Stimulated activated CD4-positive, alpha-beta T cell treated with anti-CD3 and anti-CD28 coated beads, Interleukin-1b, Interleukin-23, amount 100 ng/mL, for 1 hour (primary cell): ENCODE results near the gene SORCS2.

ENCODE experiments used
- DNase-seq, 2 donors: peaks; one replicate each; pipeline ENCODE4 v3.0.0-alpha.2; 2020; ENCODE audit warnings: low read depth in 2 of 2

Gene SORCS2

GRCh38 chr4:7186031-7186430 is 6.3 kb upstream of the SORCS2 start:
- DNase-seq, result no peak

GRCh38 chr4:7186516-7187167 is 5.7 kb upstream of the SORCS2 start:
- DNase-seq, result no peak

GRCh38 chr4:7187168-7187535 is 5.2 kb upstream of the SORCS2 start:
- DNase-seq, result no peak

GRCh38 chr4:7187691-7188090 is 4.6 kb upstream of the SORCS2 start:
- DNase-seq, result no peak

GRCh38 chr4:7189066-7189465 is 3.3 kb upstream of the SORCS2 start:
- no peak for DNase-seq

GRCh38 chr4:7189475-7190277 is 2.7 kb upstream of the SORCS2 start:
- no peak for DNase-seq

GRCh38 chr4:7190278-7190594 is 2.1 kb upstream of the SORCS2 start:
- no peak for DNase-seq

- DNase-seq, result no peak
These were observed 1.4 kb upstream of the SORCS2 start for GRCh38 chr4:7190691-7191545.

- DNase-seq, result no peak
These were observed 639 bp upstream of the SORCS2 start for GRCh38 chr4:7191546-7192251.

- no peak for DNase-seq
These were observed 956 bp downstream of the SORCS2 start for GRCh38 chr4:7193030-7193958.

- DNase-seq, result no peak
These were observed 2.2 kb downstream of the SORCS2 start for GRCh38 chr4:7194251-7195140.

- no peak for DNase-seq
These were observed 2.8 kb downstream of the SORCS2 start for GRCh38 chr4:7195141-7195515.

GRCh38 chr4:7195546-7196287 is 3.4 kb downstream of the SORCS2 start:
- no peak for DNase-seq

- no peak for DNase-seq
These were observed 3.9 kb downstream of the SORCS2 start for GRCh38 chr4:7196288-7196651.

GRCh38 chr4:7196736-7197135 is 4.4 kb downstream of the SORCS2 start:
- no peak for DNase-seq

GRCh38 chr4:7197910-7198309 is 5.6 kb downstream of the SORCS2 start:
- no peak for DNase-seq

GRCh38 chr4:7198440-7199128 is 6.2 kb downstream of the SORCS2 start:
- no peak for DNase-seq

- DNase-seq, result no peak
These were observed 6.9 kb downstream of the SORCS2 start for GRCh38 chr4:7199129-7199725.
